SU-DHL-6 (cell line): ENCODE data around the gene PARP8.

ENCODE experiments used
- EZH2phosphoT487 ChIP-seq: fragments of 200-600 bp; sonication (generic), shearing (Covaris generic); conservative IDR thresholded peaks from 2 replicates; pipeline ENCODE4 v1.6.1; 2018; ENCODE audit warnings: mild to moderate bottlenecking, antibody characterized with exemption, low read length, moderate library complexity, mixed read lengths
- TF ChIP-seq, protein P1 (sequence below): fragments of 200-600 bp; sonication (generic); IDR thresholded peaks from one replicate; pipeline ENCODE4 v1.5.1; 2017; ENCODE audit warnings: antibody characterized with exemption, mild to moderate bottlenecking, low read length, moderate library complexity; ENCODE audit not compliant: insufficient read depth, poor library complexity, severe bottlenecking

DNA sequence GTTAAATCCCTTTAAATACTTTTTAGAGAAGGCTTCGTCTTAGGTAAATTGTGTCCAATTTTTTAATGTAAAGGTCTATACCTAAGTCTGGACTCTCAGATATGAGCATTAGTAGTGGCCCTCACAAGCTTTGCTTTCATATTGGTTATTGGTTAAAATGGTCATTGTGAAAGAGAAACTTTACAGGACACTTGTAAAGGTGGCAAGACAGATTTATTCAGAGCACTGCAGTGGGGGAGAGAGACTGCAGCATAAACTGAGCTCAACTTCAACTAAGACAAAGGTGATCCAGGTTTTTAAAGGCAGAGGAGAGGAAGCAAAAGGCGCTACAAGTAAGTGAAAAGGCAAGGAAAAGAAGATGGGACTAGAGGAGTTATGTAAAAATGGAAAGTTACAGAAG is 157.7 kb downstream of the PARP8 start:
- TF ChIP-seq, protein P1, sequence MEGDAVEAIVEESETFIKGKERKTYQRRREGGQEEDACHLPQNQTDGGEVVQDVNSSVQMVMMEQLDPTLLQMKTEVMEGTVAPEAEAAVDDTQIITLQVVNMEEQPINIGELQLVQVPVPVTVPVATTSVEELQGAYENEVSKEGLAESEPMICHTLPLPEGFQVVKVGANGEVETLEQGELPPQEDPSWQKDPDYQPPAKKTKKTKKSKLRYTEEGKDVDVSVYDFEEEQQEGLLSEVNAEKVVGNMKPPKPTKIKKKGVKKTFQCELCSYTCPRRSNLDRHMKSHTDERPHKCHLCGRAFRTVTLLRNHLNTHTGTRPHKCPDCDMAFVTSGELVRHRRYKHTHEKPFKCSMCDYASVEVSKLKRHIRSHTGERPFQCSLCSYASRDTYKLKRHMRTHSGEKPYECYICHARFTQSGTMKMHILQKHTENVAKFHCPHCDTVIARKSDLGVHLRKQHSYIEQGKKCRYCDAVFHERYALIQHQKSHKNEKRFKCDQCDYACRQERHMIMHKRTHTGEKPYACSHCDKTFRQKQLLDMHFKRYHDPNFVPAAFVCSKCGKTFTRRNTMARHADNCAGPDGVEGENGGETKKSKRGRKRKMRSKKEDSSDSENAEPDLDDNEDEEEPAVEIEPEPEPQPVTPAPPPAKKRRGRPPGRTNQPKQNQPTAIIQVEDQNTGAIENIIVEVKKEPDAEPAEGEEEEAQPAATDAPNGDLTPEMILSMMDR, result no peak
- no peak for TF ChIP-seq EZH2phosphoT487
